ENCODE results near the gene ZBTB44.
"Not testable (repeated sequence)": the region's sequence is repeated elsewhere in the genome, so short reads cannot be mapped to it uniquely, and the experiment has no call there.

The ZBTB44 gene

GRCh38 chr11:130198292-130198691 is 116.4 kb downstream of the ZBTB44 start:
- DNase-seq (ENCODE audit: low read depth), result no peak
- no peak for TF ChIP-seq CTCF (IDR thresholded peaks at IDR 0.05; ENCODE audit: control insufficient read depth, extremely low read depth, insufficient read depth)
- H3K4me3 ChIP-seq (ENCODE audit: low read depth, low read length), result no peak overlapping the region

- no peak for DNase-seq (ENCODE audit: low read depth)
Measured at GRCh38 chr11:130197386-130198035, 117.2 kb downstream of the ZBTB44 start.

GRCh38 chr11:130194241-130195023 is 120.3 kb downstream of the ZBTB44 start:
- H3K4me3 ChIP-seq (ENCODE audit: low read depth, low read length), result no peak overlapping the region
- no peak for TF ChIP-seq CTCF (IDR thresholded peaks at IDR 0.05; ENCODE audit: control insufficient read depth, extremely low read depth, insufficient read depth)
- DNase-seq (ENCODE audit: low read depth), result no peak

More at GRCh38 chr11:130197386-130198035, 117.2 kb downstream of the ZBTB44 start:
- no peak overlapping the region for H3K4me3 ChIP-seq (ENCODE audit: low read depth, low read length)
- TF ChIP-seq CTCF (IDR thresholded peaks at IDR 0.05; ENCODE audit: control insufficient read depth, extremely low read depth, insufficient read depth), result no peak

GRCh38 chr11:130193551-130193950 is 121.2 kb downstream of the ZBTB44 start:
- not testable (repeated sequence) for DNase-seq (ENCODE audit: low read depth)

GRCh38 chr11:130192845-130193267 is 121.9 kb downstream of the ZBTB44 start:
- H3K4me3 ChIP-seq (ENCODE audit: low read depth, low read length), result no peak overlapping the region
- no peak for TF ChIP-seq CTCF (IDR thresholded peaks at IDR 0.05; ENCODE audit: control insufficient read depth, extremely low read depth, insufficient read depth)
- DNase-seq (ENCODE audit: low read depth), result no peak

More at GRCh38 chr11:130193551-130193950, 121.2 kb downstream of the ZBTB44 start:
- H3K4me3 ChIP-seq (ENCODE audit: low read depth, low read length), result not testable (repeated sequence)

GRCh38 chr11:130191896-130192295 is 122.8 kb downstream of the ZBTB44 start:
- no peak for TF ChIP-seq CTCF (IDR thresholded peaks at IDR 0.05; ENCODE audit: control insufficient read depth, extremely low read depth, insufficient read depth)
- DNase-seq (ENCODE audit: low read depth), result no peak
- H3K4me3 ChIP-seq (ENCODE audit: low read depth, low read length), result no peak overlapping the region

GRCh38 chr11:130190371-130190881 is 124.3 kb downstream of the ZBTB44 start:
- no peak overlapping the region for H3K4me3 ChIP-seq (ENCODE audit: low read depth, low read length)
- no peak for TF ChIP-seq CTCF (IDR thresholded peaks at IDR 0.05; ENCODE audit: control insufficient read depth, extremely low read depth, insufficient read depth)
- no peak for DNase-seq (ENCODE audit: low read depth)

All from LNCaP clone FGC (cell line).